ENCODE measurements around the gene ACTL8. TPM values are rescaled to one million over a fixed set of nuclear protein-coding genes. Genes with fewer than 3 reads are reported as not detected.

Gene ACTL8
- total RNA-seq, 4 donors from 2014 or later: not detected

DNA sequence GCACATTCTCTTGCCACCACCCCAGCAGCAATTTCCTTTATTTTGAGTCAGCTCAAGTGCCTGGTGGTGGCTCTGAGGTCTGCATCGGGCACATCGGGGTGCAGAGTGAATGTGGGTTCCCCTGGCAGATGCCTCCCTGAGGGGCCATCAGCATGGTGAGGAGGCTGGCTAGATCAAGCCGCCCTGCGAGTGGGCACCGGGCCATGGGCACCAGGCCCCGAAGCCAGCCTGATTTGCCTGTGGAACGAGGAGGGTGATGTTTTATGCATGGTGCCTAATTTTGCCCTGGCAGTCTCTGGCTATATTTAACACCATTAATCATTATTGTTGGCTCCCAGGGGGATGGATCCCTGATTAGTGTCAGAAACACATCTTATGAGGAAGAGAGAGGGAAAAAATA is 36.3 kb downstream of the ACTL8 start:
- intact Hi-C loops (cut with DNase I; ENCODE audit: low total_unique reads) (no loop called here), in situ Hi-C loops (cut with MboI; ENCODE audit: low sequenced_read_pairs in 4 of 4) (no loop called here)
- Histone ChIP-seq H3K9me3 (no peaks in the 10 kb centered on the region), H3K4me1 (no peaks in the 10 kb centered on the region), H3K36me3 (no peaks in the 10 kb centered on the region), H3K27me3 (peaks cover 6 to 31% (median 19%) of the 10 kb centered on the region in 3 donors), H3K27ac (no peak overlapping the region), H3K4me3 (no peak overlapping the region)
- TF ChIP-seq, protein P1, sequence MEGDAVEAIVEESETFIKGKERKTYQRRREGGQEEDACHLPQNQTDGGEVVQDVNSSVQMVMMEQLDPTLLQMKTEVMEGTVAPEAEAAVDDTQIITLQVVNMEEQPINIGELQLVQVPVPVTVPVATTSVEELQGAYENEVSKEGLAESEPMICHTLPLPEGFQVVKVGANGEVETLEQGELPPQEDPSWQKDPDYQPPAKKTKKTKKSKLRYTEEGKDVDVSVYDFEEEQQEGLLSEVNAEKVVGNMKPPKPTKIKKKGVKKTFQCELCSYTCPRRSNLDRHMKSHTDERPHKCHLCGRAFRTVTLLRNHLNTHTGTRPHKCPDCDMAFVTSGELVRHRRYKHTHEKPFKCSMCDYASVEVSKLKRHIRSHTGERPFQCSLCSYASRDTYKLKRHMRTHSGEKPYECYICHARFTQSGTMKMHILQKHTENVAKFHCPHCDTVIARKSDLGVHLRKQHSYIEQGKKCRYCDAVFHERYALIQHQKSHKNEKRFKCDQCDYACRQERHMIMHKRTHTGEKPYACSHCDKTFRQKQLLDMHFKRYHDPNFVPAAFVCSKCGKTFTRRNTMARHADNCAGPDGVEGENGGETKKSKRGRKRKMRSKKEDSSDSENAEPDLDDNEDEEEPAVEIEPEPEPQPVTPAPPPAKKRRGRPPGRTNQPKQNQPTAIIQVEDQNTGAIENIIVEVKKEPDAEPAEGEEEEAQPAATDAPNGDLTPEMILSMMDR (IDR thresholded peaks at IDR 0.05 in 4 of 5, conservative IDR thresholded peaks at IDR 0.05 in 1 of 5): no peak
- TF ChIP-seq POLR2A (IDR thresholded peaks at IDR 0.05): no peak
- ATAC-seq (no peak), DNase-seq (no peak)

DNA sequence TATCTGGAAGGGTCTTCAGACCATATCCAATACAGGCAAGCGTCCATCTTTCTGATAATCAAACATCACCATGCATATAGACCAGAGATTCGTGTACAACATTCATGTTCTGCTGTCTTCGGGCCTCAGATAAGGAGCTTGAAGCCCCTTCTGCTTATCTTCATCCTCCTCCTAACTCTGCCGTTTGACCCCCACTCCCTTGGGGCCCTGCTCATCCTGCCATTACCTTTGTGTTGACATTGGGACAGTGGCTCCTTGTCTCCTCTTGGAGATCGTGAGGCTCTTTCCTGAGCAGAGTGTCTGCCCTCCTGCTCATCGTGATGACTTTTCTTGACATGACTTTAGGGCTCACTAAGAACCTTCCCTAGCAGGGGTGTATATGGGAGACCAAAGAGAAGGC is 37.3 kb downstream of the ACTL8 start:
- no peak for ATAC-seq
- intact Hi-C loops (cut with DNase I; ENCODE audit: low total_unique reads): no loop called here
- Histone ChIP-seq H3K4me3 (no peak overlapping the region), H3K27me3 (peaks cover 12 to 38% (median 19%) of the 10 kb centered on the region in 3 donors), H3K4me1 (no peaks in the 10 kb centered on the region), H3K9me3 (no peaks in the 10 kb centered on the region), H3K36me3 (no peaks in the 10 kb centered on the region), H3K27ac (no peak overlapping the region)
- TF ChIP-seq, protein P1 (IDR thresholded peaks at IDR 0.05 in 4 of 5, conservative IDR thresholded peaks at IDR 0.05 in 1 of 5): no peak
- TF ChIP-seq POLR2A (IDR thresholded peaks at IDR 0.05): no peak
- in situ Hi-C loops (cut with MboI; ENCODE audit: low sequenced_read_pairs in 4 of 4): no loop called here
- DNase-seq: no peak

DNA sequence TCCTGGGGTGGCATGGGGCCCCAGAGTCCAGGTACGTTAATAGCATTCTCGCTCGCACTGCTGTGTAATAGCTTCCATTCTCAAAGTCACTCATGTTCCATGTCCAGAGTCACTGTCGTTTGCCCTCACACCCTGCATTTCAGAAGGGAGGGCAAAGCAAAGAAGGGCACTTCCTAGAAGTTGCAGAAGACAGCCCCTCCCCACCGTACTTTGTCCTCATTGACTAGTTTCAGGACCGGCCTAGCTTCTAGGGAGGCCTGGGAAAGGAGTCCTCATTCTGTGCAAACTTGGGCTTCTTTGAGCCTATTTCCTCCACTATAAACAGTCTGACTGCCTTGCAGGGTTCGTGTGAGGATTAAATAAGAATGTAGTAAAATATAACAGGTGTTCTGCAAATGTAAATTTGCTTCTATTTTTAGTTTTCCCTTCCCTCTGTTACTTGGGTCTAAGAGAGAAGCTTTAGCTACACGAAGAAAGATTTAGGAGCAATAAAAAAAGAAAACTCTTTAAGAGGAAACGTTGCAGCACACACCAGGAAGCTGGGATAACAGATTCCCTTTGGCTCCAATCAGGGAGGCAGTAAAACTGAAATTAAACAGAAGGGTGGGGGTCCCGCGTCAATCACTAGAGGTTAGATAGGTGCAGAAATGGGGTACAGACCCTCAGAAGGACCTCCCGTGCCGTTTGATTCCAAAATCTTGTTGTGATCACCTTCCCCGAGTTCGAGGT is 40.1 kb downstream of the ACTL8 start:
- in situ Hi-C loops (cut with MboI; ENCODE audit: low sequenced_read_pairs in 4 of 4): no loop called here
- Histone ChIP-seq H3K36me3 (no peaks in the 10 kb centered on the region), H3K4me1 (no peaks in the 10 kb centered on the region), H3K9me3 (no peaks in the 10 kb centered on the region), H3K27ac (no peak overlapping the region), H3K4me3 (no peak overlapping the region), H3K27me3 (peaks cover 12 to 52% (median 19%) of the 10 kb centered on the region in 3 donors)
- DNase-seq (no peak), ATAC-seq (no peak)
- TF ChIP-seq, protein P1 (IDR thresholded peaks at IDR 0.05 in 4 of 5, conservative IDR thresholded peaks at IDR 0.05 in 1 of 5): no peak
- TF ChIP-seq POLR2A (IDR thresholded peaks at IDR 0.05): no peak
- intact Hi-C loops (cut with DNase I; ENCODE audit: low total_unique reads): no loop called here

DNA sequence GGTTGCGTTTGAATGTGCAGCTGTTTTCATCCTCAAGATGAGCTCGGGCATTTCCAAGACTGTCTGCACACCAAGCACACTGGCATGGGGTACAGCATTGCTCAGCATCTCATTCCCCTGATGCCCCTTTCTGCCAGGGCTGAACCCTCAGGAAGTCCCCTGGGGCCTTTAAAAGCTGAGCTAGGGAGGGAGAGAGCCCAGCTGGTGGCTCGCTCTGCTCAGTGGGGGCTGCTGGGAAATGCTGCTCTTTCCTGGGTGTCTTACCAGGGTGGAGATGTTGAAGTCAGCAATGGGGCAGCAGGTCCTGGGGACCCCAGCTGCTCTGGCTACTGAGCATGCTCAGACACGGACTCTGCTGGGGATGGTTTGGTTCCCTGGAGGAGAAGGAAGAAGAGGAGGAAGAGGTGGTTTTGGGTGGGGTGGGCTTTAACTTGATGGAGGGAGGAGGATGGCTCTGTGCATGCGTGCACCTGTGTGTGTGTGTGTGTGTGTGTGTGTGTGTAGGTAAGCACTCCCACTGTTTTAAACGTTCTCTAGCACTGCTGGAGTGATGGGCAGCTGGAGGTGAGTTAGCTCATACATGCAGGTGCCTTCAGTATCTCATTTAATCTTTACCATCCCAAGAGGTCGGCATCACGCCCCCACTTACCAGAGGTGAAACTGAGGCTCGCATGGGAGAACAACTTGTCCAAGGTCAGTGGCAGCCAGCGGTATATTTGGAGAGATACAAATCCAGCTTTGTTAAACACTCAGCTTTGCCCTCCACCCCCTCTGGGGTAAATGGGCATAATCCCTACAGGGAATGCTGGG is 40.9 kb downstream of the ACTL8 start:
- ATAC-seq (no peak), DNase-seq (no peak)
- TF ChIP-seq POLR2A (IDR thresholded peaks at IDR 0.05): no peak
- TF ChIP-seq, protein P1 (IDR thresholded peaks at IDR 0.05 in 4 of 5, conservative IDR thresholded peaks at IDR 0.05 in 1 of 5): no peak
- intact Hi-C loops (cut with DNase I; ENCODE audit: low total_unique reads) (no loop called here), in situ Hi-C loops (cut with MboI; ENCODE audit: low sequenced_read_pairs in 4 of 4) (no loop called here)
- Histone ChIP-seq H3K36me3 (no peaks in the 10 kb centered on the region), H3K4me1 (no peaks in the 10 kb centered on the region), H3K27me3 (peaks cover 12 to 54% (median 16%) of the 10 kb centered on the region in 3 donors), H3K4me3 (no peak overlapping the region), H3K9me3 (no peaks in the 10 kb centered on the region), H3K27ac (no peak overlapping the region)
